GM19351 (cell line): ENCODE measurements around the gene TMEM147.

Experiments used
- ATAC-seq: cut with Tn5 transposase; IDR thresholded peaks from one replicate; pipeline ENCODE4 v1.9.1; 2021; ENCODE audit warnings: mild to moderate bottlenecking, moderate library complexity; ENCODE audit not compliant: unreplicated experiment

TMEM147 gene

GRCh38 chr19:35518313-35518712 lies 27.1 kb upstream of the TMEM147 start:
- no peak for ATAC-seq

- ATAC-seq = no peak
These were observed 26.1 kb upstream of the TMEM147 start for GRCh38 chr19:35519291-35519690.

GRCh38 chr19:35521124-35521743 lies 24.2 kb upstream of the TMEM147 start:
- ATAC-seq = no peak

GRCh38 chr19:35522745-35523327 lies 22.6 kb upstream of the TMEM147 start:
- no peak for ATAC-seq

GRCh38 chr19:35524181-35524837 lies 21.1 kb upstream of the TMEM147 start:
- ATAC-seq = no peak

GRCh38 chr19:35525873-35526272 lies 19.6 kb upstream of the TMEM147 start:
- ATAC-seq = no peak

- no peak for ATAC-seq
These were observed 17.0 kb upstream of the TMEM147 start, which contains the start of gene SBSN for GRCh38 chr19:35528218-35529038. TSS of gene SBSN (minus strand) at chr19:35528311. CDS start at chr19:35528281, 30 bp downstream.

GRCh38 chr19:35529241-35530218 lies 15.9 kb upstream of the TMEM147 start:
- no peak for ATAC-seq

GRCh38 chr19:35531291-35531690 lies 14.1 kb upstream of the TMEM147 start:
- no peak for ATAC-seq

- no peak for ATAC-seq
These were observed 12.1 kb upstream of the TMEM147 start, which contains the start of gene GAPDHS for GRCh38 chr19:35533201-35533821. TSS of gene GAPDHS (plus strand) at chr19:35533456. CDS start at chr19:35533528, 72 bp downstream.

- ATAC-seq = no peak
These were observed 11.5 kb upstream of the TMEM147 start for GRCh38 chr19:35533822-35534392.

GRCh38 chr19:35534803-35535480 lies 10.5 kb upstream of the TMEM147 start:
- no peak for ATAC-seq

GRCh38 chr19:35539314-35539713 lies 6.1 kb upstream of the TMEM147 start:
- ATAC-seq = no peak

- ATAC-seq = no peak
These were observed 5.6 kb upstream of the TMEM147 start for GRCh38 chr19:35539850-35540249.

- ATAC-seq = no peak
These were observed 5.0 kb upstream of the TMEM147 start for GRCh38 chr19:35540356-35540927.

- no peak for ATAC-seq
These were observed 3.2 kb upstream of the TMEM147 start for GRCh38 chr19:35542209-35542608.

GRCh38 chr19:35543280-35544109 lies 1.9 kb upstream of the TMEM147 start:
- no peak for ATAC-seq
